GM21526 (cell line): ENCODE results near the gene TBCEL.

ENCODE experiments used
- ATAC-seq: cut with Tn5 transposase; IDR thresholded peaks from one replicate; pipeline ENCODE4 v1.9.1; 2021; ENCODE audit warnings: moderate library complexity; ENCODE audit not compliant: unreplicated experiment, low FRiP score

TBCEL gene

DNA sequence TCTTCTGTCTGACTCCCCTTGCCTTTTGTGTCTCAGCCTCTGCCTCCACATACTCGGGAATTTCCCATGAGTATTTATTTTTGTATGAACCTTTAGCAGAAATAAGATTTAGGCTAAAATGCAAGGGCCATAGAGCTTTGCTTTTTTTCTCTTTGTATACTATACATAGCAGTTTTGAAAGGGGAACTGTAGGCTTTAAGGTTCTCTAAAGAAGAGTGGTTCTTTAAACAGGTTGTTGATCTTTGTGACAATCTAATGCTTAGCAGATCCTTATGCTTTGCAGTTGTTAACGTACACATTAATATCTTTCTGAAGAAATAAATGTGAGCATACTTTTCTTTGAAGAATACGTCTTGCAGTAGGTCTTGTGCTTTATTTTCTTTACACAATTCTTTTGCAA, 35.0 kb downstream of the TBCEL start:
- no peak for ATAC-seq

DNA sequence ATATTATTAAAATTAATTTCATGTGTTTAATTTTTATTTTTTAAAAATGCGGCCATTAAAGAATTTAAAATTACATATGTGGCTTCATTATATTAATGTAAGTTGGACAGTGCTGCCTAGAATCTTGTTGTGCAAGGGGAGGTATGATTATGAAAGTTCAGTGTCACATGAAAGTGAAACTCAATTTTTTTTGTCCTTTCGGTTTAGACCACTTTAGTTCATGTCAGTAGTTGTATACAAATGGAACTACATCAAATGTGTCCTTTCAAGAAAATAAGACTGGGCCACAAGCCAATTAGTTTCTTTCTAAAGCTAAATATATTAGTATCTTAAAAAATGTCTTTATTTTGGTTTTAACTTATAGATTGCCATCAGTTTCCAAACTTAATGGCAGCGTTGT, 35.7 kb downstream of the TBCEL start:
- peak; percentile 95 for ATAC-seq

DNA sequence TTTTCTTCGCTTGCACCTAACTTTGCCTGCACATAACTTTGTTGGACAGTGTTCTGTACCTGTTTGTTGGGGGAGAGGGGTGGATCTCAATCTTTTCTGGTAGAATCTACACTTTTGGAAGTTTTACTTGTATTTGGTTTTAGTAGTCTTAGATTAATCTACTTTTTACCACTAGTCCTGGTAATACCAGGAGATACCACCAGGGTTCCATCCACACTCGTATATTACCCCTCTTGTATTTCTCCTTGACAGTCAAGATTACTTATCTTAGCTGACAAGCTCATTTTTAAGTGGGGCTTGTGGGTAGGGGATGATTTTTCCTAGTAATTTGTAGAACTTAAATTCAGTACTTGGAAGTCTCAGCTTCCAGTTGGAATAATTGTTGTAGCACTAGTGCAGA, 39.8 kb downstream of the TBCEL start:
- no peak for ATAC-seq

DNA sequence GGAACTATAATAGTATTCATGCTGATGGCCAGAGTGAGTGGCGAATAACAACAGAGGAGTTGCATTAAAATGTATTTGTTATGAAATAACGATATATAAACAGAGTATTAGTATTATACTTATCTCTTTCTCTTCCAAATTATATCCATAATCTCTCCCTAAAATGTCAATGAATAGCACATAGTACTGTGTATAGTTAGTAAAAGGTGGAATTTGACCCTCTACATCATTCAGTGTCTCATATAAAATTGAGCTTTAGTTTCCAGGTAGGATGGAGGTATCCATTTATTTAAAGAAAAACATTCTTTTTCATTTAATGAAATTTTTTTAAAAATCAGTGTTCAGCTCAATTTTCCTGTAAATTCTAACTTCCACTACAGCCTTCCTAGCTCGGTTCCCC, 42.7 kb downstream of the TBCEL start:
- ATAC-seq, result no peak

DNA sequence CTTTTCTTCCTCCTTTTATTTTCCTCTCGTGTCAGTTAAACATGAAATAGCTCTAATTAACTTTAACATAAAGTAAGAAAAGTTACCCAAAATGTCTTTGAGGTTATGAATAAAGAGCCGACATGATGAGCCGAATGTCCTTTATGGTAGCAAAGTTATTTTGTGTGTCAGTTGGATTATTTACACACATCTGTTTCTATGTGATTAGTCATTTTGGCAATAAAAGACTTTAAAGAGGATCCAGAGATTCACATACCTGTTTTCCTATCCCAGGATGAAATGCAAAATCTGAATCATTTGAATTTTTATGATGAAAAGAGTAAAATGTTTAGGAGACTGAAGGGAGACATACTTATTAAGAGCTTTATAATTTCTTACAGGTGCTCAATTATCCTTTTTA, 43.1 kb downstream of the TBCEL start:
- ATAC-seq, result no peak

DNA sequence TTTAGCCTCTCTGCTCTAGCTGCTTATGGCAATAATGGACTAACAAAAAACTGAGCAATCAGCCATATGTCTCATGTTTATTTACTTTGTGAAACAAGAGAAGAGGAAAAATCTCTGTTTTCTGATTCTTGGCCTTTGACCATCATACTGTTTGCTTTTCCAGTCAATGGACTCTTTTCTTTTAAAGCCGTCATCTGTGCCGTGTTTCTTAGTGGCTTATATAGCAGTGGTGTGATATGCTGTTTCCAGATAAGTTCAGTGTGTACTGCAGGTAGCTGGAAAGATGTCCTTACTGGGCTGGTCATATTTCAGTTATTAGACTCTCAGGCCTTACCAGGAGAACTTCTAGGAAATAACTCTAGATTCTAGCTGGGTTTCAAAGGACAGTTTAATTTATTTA, 43.6 kb downstream of the TBCEL start:
- ATAC-seq, result no peak

DNA sequence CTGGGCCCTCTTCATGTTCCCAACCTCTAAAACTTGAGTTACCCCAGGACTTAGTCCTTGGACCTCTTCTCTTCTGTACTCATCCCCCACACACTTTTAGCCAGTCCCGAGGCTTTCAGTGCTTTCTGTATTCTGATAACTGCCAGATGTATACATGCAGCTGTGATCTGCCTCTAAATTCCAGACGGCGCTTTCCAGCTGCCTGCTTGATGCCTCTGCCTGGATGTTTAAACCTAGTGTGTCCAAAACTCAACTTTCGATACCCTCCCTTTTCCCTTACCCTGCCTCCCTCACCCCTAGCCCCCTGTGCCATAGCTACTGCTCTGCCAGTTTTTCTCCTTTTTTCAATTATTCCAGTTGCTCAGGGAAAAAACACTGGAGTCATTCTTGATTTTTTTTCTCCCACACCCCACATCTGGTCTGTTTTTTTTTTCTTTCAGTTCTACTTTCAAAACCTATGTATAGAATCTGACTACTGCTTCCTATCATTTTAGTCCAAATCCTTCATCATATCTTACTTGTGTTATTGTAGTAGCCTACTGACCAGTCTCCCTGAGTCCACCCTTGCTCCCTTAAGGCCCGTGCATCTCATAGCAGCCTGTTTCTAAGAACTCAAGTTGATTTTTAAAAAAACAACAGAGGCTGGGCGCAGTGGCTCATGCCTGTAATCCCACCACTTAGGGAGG, 44.2 kb downstream of the TBCEL start:
- ATAC-seq, result no peak

DNA sequence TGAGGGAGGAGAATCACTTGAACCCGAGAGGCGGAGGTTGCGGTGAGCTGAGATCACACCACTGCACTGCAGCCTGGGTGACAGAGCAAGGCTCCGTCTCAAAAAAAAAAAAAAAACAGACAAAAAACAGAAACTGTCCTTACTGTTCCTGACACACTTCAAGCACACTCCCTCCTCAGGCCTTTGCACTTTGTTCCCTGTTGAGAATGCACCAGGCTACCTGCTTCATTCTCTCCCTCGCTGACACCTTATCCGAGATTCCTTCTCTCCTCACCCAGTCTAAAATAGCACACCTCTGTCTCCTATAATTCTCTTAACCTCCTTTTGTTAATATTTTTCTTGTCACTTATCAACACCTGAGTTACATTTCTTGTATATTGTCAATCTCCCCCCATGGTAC, 44.9 kb downstream of the TBCEL start:
- ATAC-seq, result no peak

DNA sequence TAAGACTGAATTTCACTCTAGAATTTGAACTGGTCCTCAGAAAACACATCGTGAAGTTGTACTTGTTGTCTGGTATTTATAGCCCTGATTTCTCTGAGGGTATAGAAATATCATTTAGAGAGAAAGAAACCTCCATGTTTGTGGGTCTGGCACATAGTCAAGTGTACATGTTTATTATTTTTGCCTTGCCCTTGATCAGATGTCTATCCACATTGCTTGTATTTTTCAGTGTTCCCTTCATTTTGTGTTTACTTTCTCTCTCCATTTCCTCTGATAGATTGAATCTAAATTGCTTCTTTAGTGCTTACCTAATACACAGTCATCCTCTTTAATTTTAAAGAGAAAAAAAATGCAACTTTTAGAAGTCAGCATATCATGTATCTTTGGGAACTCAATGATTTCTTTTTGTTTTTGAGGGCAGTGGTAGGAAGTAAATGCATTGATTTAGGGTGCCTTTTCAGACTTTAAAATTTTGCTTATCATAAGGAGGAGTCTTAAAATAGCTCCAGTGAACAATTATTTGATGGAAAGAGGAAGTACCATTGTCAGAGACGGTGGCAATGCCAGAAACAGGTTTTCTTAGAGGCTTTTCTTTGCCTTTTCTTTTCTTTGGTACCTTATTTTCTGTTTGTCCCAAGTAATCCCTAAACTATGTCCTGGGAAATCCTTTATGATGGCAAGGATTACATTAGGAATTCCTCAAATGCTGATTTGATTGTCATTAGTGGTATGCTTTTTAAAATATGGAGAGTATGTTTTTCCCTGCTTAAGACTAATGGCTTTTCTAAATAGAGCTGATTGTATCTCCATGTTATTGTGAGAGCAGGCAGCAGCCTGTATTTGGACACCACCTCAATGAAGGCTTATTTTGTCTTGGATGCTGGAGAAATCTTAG, 47.3 kb downstream of the TBCEL start:
- no peak for ATAC-seq

DNA sequence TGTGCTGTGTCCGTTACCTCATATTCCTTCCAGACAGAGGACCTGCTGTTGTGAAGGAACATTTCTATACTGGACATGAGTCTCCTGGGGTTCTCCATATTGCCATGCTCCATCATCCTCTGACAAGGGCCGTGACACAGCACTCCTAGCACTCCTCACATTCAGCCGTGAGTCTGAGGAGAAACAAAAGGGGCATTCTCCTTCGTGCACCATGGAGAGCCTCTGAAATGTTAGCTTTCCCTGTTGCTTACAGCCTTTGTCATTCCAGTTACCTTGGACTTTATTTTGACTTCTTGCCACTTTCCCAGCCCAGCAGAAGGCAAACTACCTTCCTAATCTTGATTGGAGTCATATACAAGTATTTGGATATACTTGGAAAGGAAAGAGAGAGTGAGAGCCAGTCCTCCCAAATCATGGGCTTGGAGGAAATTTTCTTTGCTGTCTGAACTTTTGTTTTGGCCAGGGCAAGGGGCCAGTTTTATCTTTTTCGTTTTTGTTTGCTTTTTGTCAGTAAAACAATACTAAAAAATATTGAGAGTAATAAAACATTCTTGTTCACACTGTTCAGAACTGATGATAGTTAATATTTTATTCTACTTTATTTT, 48.0 kb downstream of the TBCEL start:
- no peak for ATAC-seq

DNA sequence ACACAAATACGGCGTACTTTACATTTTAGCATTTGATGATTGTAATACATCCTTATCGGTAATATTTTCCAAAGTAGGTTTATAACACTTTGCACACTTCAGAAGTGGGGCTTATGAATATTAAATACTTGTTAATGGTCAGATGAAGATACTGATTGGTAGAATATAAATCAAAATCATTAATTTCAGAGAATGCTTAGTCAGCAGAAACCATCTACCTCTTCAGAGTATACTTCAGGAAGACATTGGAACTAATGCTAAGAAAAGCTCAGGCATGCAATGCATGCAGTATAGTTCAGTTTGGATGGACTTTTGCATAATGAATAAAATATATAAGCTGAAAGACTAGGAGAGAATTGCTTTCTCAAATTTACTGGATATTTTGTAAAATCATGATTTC, 57.4 kb downstream of the TBCEL start:
- no peak for ATAC-seq

DNA sequence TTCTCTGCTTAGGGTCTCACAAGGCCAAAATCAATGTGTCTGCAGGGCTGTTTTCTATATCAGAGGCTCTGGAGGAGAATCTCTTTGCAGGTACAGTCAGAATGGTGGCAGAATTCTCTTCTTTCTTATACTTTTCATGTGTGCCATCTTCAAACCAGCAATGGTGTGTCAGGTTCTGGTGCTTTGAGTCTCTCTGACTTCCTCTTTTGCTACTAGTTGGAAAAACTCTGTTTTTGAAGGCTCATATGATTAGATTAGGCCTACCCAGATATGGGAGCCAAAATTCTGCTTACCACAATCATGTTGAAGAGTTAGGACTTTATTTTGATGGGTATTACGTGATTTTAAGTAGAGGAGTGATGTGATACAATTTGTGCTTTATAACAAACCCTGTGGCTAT, 58.3 kb downstream of the TBCEL start:
- ATAC-seq, result no peak

DNA sequence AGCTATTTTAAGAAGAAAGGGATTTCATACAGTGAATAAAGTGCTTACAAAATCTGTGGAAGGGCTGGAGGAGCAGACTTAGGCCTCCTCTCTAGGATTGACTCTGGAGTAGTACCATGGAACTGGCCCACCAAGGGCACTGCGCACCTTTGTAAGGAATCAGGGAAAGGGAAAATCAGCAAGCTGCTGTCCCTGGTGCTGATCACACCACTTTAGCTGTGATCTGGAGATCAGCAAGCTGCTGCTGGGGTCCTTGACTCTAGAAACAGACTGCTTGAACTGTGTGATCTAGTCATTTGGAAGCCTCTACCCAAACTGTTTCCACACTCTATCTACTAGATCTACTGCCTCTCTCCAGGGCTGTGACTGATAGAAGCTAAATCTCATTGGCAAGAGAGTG, 58.8 kb downstream of the TBCEL start:
- ATAC-seq, result no peak

DNA sequence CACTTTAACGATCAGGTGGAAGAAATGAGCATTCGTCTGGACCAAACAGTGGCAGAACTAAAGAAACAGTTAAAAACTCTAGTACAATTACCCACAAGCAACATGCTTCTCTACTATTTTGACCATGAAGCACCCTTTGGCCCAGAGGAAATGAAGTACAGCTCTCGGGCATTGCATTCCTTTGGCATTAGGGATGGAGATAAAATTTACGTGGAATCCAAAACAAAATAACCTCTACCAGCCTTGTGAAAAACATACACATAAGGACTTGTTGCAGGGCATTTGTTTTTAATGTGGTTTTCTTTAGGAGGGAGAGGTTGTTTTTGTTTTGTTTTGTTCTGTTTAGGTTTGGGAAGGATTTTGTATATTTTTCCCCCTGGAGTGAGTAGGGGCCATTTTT, 63.0 kb downstream of the TBCEL start:
- no peak for ATAC-seq

DNA sequence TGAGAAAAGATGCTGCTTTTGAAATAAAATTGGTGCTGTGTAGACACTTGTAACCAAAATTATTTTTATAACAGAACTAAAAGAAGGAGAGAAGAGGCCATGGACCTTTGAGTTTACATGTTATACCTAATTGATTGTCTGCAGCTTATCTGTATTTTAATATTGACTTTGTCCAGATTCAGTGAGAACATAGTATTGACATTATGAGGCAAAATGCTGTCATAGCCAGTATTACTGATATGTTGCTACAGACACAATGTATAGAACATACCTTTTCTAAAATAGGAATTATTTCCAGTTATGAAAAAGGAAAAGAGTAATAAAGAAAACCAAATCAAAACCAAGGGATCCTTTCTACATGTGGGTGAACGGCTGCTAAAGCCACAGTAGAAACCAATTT, 65.7 kb downstream of the TBCEL start:
- ATAC-seq, result no peak

DNA sequence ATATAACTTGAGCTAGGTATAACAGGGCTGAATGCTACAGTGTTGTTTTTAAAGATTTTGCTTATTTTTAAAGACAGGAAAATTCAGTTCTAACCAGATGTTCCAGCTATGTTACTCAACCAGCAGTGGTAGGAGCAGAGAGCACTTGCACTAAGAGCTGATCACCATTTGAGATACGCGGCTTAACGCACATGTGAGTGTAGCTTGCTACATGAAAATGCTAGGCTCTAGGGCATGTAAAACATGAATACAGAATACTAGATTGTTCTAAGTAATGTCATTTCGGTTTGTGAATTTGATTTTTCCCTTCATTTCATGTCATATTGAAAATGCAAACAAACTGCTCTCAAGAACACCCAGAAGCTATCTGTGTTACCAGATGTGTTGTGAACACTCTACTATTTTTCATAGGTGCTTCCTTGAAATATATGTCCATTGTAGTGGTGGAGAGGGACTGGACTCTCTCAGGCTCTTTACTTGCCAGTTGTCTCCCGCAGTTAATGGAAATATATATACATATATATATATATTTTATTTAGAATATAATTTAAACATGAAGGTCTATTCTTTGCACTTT, 66.3 kb downstream of the TBCEL start:
- no peak for ATAC-seq

DNA sequence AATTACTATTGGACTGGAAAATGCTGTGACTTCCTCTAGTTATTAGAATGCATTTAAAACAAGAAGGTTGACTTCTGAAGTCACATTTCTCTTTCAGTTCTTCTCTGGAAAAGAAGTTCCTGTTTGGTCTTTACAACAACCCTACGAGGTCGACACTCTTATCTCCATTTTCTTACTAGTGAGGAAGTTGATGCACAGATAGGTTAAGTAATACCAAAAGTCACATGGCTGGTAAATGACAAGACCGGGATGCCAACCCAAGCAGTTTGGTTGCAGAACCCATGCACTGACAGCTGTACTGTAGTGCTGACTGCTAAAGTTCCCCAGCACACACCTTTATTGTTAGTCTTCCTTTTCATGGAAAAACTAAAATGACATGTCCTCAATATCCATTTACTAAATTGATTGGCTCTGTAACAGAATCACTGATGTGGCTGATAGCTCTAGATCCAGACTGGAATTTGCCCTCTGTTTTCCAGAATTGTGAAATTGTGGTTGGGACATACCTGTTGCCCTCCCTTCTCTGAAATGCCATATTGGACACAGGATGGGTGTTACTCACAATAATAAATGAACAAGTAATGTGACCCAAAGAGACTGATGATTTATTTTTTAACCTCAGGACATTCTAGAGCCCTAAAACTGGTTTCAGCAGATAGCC, 67.7 kb downstream of the TBCEL start:
- no peak for ATAC-seq

DNA sequence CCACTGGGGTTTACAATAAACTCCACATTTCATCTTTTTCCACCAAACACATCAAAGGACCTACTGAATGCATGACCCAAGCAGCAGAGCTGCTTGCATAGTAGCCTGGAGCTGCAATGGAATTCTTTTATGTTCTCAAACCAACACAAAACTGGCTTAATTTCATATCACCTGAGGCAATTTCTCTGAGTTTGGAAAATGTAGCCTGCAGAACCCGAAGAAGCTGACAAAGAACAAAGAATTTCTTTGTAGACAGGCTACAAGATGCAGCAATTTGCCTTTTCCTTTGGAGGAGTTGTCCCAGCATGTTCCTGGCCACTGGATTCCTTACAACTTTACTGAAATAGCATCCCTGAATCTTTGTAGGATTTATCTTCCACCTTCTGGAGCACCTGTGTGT, 71.7 kb downstream of the TBCEL start:
- no peak for ATAC-seq

DNA sequence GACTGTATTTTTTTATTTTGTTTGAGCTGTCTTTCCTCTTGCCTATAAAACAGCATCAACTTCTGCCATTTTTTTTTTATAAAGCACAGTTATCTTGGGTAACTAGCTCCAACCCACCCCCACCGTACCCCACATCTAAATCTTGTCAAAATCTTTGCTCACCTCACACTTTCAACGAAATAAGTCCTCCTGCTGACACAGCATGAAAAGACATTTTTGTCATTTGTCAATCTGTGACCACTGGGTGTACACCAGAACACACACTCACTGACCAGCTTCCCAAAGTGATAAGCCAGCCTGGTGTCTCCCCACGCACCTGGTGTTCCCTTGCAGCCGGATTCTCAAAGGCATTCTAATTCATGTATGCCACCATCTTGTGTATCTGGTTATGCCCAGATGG, 75.5 kb downstream of the TBCEL start:
- no peak for ATAC-seq

DNA sequence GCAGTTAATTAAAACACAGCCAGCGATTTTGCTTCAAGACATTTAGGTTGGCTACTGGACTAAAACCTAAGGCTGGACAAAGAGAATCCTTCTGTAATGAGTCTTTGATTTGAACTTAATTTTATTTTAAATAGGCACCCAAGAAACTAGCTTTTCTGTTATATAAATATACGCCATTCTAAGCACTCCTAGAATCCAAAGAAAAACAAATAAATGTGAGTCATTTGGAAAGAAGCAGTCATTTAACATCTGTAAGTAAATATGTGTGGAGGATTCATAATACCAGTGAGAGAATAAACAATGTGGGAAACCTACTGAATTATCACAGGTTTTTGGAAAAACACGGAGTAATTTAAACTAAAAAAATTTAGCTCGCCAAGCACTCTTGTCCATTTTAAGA, 76.0 kb downstream of the TBCEL start:
- no peak for ATAC-seq

DNA sequence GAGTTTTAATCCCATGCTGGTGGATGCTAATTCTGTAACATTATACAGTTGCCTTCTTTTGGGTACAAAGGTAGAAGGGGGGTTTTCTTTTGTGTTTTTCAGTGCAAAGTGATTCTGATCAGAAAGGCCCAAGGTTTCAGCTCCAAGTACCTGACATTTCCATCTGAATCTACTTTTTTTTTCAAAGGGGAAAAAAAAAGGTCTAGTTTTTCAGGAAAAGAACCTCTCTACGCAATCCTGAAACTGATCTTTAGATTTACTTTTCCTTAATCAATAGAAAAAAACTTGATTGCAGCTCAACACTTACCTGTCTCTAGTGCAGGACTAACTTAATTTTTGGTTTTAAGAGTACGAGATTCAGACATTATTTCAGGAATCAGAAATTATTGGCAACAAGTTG, 77.0 kb downstream of the TBCEL start, which contains the start of gene TECTA:
TECTA (plus strand) TSS at position 301 of the 400 bp plus-strand sequence. CDS start 1,423 bp downstream, outside the sequence.
- ATAC-seq, result no peak
